HG03095 (cell line): ENCODE data around the gene TLE5.

Source experiments
- ATAC-seq: cut with Tn5 transposase; IDR thresholded peaks from one replicate; pipeline ENCODE4 v1.9.1; 2021; ENCODE audit warnings: moderate library complexity; ENCODE audit not compliant: unreplicated experiment

The TLE5 gene

GRCh38 chr19:3003046-3003445, 59.2 kb downstream of the TLE5 start:
- ATAC-seq: no peak
